ENCODE results near the gene MMP7.

MMP7 gene, protein sequence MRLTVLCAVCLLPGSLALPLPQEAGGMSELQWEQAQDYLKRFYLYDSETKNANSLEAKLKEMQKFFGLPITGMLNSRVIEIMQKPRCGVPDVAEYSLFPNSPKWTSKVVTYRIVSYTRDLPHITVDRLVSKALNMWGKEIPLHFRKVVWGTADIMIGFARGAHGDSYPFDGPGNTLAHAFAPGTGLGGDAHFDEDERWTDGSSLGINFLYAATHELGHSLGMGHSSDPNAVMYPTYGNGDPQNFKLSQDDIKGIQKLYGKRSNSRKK

DNA sequence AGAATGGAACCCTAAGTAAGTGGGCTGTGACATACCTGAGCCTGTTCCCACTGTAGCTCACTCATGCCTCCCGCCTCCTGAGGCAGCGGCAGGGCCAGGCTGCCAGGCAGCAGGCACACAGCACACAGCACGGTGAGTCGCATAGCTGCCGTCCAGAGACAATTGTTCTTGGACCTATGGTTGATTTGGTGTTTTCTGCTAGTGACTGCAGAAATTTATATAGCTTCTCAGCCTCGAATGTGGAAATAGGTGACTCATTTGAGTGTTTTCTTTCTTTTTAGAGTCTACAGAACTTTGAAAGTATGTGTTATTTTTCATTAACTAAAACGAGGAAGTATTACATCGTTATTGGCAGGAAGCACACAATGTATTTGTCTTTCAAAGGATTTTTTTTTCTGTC is at the start of gene MMP7:
MMP7 (minus strand) TSS at position 190 of the 400 bp plus-strand sequence; CDS start at position 143, 47 bp downstream.
- DNase-seq: no peak

DNA sequence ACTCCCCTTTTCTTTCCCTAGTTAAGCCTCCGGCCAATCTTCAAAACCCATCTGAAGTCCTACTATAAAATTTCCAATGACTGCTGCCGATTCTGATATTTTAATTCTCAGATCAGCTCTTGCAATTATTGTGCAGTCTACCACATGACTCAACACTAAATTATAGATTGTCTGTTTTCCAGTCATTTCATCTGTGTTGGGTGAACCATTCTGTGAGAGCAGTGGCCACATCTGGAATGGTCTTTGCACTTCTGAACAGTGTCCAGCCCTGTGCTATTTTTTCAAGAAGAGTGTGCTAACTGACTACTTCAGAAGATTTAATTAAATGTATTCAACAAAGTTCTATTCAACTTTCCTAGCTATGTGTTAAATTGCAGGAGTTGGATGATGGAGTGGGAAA is 47.2 kb upstream of the MMP7 start:
- DNase-seq: no peak

DNA sequence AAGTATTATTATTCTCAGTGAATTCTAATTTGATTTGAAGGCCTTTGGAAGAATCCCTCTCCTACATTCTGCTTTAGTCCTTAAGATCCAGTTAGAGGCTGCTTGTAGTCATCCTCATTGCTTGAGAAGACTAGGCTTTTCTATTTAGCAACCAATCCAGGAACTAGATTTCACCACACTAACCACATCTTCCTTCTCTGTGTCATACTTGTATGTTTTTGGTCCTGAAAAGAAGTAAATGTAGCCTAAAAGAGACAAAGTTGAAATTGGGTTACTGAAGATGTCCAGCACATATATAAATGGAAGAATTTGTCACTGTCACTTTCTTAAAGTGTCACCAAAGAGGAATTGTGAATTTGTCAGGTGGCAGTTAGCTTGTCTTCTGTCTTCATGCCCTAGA is 46.6 kb upstream of the MMP7 start:
- no peak for DNase-seq

DNA sequence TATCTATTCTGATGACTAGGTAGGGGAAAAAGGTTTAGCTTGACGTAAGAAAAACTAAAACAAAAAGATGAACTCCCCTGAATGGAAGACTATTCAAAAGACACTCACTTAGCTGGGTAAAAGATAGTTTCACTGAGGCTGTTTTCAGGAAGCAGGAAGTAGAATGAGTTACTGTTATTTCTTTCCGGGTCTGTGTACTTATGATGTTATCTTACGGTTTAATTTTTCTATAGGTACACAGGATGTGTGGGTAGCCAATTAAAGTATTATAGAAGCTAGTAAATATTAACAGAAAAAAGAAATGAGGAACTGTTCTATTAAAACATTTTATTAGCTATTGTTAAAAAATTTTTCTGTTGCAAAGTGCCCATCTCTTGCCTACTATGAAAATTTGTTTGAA is 45.8 kb upstream of the MMP7 start:
- DNase-seq: no peak

DNA sequence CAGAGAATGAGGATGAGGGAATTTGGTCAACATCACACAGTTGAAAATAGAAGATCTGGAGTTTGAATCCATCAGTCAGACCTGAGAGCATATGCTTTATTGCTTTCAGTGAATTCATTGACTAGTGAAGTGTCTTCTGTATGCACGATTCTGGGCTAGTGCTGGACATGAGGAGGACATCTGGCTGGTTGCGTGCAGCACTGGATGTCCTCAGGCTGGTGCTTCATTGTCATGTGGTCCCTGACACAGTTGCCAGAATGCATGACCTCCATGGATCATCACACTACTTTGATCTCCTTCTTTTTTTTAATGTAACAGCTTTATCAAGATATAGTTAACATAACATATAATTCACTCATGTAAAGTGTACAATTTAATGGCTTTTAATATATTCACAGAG is 44.5 kb upstream of the MMP7 start:
- DNase-seq: no peak

DNA sequence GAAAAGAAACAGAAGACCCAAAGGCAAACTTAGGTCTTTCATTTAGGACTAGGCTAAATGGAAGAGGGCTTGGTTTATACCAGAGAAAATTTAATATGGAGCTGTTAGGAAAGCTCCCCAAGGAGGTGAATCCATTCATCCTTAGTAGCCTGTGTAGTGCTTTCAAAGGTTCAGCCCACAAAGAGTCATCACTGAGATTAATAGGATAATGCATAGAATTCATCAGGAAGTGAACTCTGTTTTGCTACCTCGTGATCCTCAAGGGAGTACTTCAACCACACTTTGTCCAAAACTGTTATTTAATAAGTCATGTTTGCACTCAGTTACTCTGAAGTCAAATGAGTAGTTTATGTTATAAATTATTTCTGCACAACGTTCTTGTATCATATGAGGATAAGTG is 43.3 kb upstream of the MMP7 start:
- DNase-seq: no peak

DNA sequence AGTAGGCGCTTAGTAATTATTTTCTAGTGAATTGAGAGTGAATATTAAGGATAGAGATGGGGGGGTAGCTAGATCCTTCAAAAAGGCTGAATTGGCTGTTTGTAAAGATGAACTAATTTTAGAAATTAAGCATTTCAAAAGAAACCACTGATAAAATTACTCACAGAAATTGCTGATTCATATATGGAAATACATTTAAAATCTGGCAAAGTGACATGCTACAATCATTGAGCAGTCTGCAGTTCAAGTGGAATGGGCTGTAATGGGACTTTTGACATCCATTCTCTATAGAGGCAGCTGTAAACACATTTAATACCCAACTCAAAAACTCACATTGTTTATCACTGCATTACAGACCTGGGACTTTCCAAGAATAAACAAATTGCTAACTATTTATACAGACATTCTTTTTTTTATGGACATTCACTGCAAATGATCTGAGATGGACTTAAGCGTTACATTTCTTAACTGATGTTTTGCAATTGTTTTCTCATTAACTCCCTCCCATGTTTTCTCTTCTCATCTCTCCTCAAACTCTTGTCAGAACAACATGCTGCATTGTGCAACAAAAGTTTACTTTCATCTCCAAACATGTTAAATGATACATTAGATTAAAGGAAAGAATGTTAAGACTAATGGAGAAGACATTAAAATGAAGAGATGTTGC is 42.1 kb upstream of the MMP7 start:
- no peak for DNase-seq

DNA sequence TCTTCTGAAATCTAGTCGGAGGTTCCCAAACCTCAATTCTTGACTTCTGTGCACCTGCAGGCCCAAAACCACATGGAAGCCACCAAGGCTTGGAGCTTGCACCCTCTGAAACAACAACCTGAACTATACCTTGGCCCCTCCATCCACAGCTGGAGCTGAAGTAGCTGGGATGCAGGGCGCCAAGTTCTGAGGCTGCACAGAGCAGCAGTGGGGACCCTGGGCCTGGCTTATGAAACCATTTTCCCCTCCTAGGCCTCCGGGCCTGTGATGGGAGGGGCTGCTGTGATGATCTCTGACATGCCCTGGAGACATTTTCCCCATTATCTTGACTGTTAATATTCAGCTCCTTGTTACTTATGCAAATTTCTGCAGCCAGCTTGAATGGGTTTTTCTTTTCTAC is 38.3 kb upstream of the MMP7 start:
- DNase-seq: no peak

DNA sequence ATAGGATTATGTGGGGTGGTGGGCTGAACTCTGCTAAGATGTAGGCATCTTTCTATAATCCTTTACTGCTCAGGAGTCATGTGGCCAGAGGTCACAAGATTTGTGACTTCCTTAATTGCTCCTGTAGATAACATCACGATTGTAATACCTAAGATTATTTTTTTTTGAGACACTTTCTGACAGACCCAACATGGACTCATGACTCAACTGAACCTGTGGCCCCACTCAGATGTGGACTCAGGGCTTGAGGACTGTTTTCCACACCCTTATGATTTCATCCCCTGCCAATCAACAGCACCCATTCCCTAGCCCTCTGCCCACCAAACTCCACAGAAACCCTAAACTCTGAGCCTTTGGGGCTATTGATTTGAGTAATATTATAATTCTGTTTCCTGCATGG is 35.6 kb upstream of the MMP7 start:
- DNase-seq: no peak

DNA sequence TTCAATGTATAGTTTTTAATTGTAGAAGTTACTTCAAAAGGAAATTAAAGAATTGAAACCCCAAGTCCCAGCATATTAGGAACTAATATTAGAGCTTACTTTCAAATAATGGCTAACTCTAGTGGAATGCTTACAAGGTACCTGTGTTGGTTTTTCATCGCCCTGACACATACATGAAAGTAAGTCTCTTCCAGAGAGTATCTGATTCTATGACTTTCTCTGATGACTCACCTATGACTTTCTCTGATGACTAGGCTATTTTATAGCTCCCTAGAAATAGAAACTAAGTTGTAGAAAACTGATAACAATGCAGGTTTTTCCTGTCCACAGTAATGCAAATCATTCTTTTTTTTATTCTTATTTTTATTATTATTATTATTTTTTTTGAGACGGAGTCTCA is 33.6 kb upstream of the MMP7 start:
- no peak for DNase-seq

DNA sequence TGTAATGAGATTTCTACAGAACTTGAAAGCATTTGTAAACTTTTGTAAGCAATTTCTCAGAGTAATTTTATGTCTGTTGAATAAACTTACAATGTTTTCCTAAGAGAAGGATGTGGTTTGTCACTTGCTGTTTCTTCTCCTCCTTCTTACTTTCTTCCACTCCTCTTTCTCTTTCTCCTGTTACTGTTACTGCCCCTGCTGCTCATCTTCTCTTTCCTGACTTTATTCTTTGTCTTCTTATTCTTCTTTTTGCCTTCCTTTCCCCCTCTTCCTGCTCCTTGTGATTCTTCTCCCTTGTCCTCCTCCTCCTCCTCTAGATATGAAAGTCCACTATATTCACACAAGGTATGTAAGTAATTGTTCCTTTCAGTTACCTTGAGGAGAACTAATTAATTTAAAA is 31.1 kb upstream of the MMP7 start:
- DNase-seq: no peak

DNA sequence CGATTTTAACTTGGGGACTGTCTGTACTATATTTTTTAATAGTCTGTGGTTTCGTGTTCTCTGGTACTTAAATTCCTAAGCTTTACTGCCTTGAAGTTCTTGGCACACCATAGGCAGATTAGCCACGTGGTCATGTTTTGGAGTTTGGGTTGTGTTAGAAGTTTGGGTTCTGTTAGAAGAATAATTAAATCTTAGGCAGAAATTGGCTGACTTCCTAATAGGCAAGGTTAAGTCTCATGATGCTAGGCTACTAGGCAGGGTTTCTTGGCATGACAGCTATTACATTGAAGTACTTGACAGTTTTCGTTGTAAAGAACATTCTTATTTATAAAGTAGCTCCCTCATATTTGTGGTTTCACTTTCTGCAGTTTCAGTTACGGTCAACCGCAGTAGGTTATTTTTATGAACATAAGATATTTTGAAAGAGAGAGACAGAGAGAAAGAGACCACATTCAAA is 30.0 kb upstream of the MMP7 start:
- DNase-seq: no peak

DNA sequence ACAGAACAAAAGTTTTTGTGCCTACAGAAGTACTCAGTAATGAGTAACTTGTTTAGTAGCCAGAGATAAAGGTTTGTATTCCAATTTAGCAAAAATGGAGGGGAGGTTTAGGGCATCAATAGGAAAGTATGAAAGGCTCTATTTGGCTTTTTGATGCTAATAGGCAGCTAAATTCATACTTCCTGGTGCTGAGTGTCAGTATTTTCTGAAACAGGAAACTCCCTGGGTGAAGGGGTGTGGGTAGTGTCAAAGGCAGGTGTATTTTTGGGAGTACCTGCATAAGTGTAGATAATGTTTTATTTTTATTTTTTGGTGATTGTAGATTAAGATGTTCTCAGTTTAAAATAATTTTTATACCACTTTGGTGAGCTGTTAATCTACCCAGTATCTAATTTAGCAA is 29.3 kb upstream of the MMP7 start:
- no peak for DNase-seq

DNA sequence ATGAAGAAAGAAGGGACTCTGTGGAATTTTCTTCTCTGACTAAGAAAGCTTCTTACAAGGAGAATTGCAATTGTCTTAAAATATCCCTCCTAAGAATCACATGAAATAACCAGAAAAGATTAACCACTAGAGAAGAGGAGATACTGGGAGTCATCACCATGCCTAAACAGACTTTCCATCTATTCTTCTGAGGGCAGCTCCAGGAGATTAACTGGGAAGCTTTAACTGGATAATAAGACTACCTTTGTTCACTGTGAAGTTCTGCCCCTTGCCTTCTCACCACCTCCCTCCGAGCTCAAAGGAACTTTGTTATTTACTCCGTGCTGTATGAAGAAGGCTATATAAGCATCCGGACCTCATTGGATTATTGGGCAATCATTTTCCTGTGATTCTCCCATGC is 24.5 kb upstream of the MMP7 start:
- no peak for DNase-seq

DNA sequence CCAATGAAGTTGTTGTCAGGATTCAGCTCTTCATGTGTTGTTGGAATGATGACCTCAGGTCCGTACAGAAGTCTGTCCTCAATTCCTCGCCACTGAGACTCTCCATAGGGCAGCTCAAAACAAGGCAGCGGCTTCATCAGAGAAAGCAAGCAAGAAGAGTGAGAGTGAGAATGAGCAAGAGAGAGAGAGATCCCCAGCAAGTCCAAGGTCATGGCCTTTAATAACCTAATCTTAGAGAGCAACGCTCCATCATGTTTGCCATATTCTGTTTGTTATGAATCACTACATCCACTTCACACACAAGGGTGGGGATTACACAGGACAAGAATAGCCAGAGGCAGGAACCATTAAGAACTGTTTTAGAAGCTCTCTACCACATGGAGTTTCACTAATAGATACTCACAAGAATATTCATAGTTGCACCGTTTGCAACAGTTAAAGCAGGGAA is 23.3 kb upstream of the MMP7 start:
- no peak for DNase-seq

DNA sequence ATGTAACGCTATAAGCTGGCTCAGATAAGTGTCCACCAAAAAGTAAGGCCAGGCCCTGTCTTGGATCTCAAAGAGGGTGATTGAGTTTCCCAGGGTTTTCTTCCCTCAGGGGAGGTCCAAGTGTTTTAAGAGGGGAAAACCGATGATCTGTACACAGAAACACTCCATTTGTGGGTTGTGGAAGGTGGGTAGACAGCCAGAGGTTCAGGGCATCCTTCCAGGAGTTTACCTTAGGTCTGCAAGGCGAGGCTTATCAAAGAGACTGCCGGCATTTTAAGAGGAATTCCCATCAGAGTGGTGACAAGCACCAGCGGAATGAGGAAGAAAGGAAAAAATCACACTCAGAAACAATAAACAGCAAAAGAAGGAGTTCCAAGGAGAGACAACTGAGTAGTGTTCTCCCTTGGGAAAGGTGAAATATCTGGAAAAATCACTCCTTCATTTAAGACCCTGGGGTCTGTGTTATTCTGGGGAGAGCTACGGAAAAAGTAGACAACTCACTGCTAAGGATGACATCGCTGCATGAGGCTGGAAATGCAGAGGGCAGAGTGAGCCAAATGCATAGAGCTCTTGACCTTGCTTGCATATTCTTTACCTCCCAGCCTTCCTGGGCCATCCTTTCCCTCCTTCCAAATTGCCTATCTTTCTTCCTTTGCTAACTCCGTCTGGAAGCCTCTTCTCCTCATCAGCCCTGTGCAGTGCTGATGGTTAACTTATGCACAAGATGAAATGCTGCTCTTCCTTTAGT is 22.1 kb upstream of the MMP7 start:
- no peak for DNase-seq

DNA sequence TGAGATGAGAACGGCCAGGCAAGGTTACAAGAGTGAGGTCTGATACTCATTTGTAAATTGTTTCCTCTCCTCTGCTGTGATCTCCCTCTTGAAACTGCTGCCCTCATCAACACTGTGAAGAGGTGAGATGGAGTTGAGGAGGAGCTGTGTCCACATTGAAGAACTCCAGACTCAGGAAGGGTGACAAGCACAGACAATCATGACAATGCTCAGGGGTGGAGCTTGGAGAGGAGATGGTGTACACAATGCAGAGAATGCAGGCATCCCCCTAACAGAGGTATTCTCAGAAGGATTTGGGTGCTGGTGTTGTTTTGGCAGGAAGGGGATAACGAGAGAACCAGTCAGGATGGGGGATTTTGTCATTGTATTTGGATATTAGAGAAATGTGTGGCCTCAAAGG is 21.5 kb upstream of the MMP7 start:
- DNase-seq: no peak

DNA sequence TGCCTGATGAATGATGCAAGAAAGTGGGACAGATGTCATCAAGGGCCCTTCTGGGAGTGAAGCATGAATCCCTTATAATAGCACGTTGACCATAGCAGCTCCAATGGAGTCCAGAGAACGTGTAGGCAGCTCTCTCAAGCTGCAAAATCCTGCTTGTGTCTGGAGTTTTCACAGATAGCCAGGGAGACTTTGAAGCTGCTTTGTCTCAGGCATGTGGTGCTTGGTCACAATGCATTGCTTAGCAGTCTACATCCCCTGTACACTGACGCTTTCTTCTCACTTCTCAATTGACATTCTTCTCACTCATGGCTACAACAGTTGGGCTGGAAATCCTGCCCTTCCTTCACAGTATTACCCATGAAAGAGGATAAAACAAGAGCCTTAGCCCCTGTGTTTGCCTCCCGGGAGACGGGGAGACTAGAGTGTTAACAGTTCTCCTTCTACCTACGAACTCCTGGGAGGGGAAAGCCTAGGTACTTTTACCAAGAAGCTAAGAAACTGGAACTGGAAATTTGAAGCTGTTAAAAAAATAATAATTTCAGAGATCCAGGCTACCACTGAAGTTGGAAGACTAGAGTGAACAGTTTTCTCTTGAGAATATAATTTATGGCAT is 20.7 kb upstream of the MMP7 start:
- no peak for DNase-seq

DNA sequence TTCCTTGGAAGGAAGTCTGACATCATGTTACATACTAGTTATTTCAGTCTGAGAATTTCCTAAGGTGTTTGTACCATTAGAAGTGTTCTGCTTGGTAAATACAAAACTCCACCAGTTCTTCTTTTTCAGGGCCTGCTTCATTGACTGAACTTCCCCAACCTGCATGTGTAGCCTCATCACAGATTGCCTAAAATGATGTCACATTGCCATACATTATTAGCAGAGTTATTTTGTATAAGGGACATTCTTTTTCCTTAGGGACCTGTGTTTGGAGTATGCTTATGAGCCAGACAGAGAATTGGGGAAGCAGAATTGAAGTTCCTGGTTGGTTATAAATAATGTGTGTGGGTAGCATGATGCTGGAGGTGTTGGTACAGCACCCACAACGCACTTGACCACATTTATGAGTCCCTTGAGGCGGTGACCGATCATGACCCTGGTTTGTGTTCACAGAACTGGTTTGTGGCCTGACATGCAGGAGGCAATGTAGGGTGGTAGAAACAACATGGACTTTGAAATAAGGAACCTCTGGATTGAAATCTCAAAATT is 16.4 kb upstream of the MMP7 start:
- DNase-seq: no peak

DNA sequence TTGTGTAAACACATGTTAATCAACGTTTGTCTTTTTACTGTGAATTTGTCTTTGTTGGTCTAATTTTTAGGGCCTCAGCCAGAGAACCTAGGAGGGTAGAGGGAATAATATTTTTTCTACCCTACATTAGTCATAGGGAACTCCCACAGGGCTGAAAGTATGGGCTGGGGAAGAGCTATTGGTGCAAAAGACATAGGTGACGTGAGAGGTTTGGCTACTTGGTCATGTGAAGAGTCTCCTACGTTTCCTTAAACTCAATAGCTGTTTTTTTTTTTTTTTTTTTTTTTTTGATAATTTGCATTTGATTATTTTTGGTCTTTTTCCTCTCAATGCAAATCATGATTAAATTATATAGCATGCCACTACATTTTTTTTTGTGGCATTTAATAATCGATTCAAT is 15.9 kb upstream of the MMP7 start:
- DNase-seq: no peak

DNA sequence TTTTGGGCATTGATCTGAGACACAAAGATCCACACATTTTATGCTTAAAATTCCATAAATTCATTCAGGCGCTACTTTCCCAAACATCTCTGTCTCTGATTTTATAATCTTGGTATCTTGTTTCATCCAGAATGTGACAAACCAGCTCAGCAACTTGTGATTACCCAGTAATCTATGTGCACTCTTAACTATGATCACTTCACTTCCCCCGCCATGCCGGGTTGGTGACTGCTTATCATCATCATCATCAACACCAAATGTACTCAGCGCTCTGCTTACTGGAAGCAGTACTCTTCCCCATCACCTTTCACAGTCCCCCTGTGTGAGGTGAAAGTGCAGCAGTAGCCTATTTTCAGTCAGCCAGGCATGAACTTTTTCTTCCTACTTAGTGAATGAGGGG is 15.2 kb upstream of the MMP7 start:
- no peak for DNase-seq

DNA sequence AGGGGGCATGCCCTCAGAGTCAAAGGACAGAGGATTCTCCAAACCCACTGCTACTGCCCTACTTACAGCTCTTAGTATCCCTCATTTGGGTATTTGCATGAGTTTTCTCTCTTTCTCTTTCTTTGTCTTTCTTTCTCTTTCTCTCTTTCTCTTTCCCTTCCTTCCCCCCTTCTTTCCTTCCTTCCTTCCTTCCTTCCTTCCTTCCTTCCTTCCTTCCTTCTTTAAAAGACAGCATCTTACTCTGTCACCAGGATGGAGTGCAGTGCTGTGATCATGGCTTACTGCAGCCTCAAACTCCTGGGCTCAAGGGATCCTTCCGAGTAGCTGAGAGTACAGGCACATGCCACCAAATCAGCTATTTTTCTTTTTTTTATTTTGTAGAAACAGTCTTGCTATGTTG is 14.0 kb upstream of the MMP7 start:
- DNase-seq: no peak

DNA sequence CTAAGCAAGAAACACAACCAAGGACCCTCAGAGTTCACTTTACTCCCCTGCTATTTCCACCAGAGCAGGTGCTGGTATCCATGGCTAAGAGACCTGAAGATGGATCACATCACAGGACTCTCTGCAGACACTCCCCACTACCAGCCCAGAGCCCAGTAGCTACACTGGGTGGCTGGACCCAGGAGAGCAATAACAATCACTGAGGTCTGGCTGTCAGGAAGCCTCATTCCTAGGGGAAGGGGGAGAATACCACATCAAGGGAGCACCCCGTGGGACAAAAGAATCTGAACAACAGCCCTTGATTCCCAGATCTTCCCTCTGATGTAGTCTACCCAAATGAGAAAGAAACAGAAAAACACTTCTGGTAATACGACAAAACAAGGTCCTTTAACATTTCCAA is 9.0 kb upstream of the MMP7 start:
- no peak for DNase-seq

Measured in GOT3 (cell line).